Mononuclear cell (primary cell): Measurements from ENCODE around the gene AGA. TPM values are rescaled to one million over a fixed set of nuclear protein-coding genes. Genes with fewer than 3 reads are reported as not detected.

Experiments
- H3K27me3 ChIP-seq: 2 replicates; pipeline ENCODE4 v1.6.0; 2011; ENCODE audit warnings: low read length, control low read depth; ENCODE audit not compliant: insufficient read depth
- H3K4me1 ChIP-seq: 2 replicates; pipeline ENCODE4 v1.5.1; 2011; ENCODE audit warnings: mild to moderate bottlenecking, low read length, control low read depth; ENCODE audit not compliant: insufficient read depth
- H3K4me3 ChIP-seq: 2 replicates; pipeline ENCODE4 v1.5.1; 2011; ENCODE audit warnings: mild to moderate bottlenecking, low read length, moderate library complexity
- H3K9me3 ChIP-seq: 2 replicates; pipeline ENCODE4 v1.5.1; 2011; ENCODE audit warnings: low read depth, mild to moderate bottlenecking, control low read depth, low read length
- total RNA-seq: library from RNA; depleted of rRNA; stranded (reverse); fragments of >200 nt; gene quantifications from one replicate; pipeline ENCODE4 v1.2.3, GENCODE V29; 2012

The AGA gene
- total RNA-seq, 1 donor: 16.6 TPM

DNA sequence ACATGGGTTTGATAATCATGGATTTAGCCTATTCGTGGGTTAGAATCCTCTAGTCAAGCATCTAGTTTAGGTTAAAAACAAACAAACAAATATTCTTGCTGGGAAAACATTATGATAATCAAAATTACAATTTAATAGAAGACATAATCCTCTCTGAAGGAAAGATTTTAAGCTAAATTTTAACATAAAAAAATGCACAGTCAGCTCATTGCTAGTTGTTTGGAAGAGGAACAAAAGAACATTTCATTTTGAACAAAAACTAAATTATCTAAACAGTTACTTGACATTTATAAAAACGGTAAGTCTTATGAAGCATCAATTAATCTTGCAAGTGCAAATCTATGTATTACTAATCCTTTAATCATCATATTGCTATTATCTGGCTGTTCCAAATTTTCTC lies 18.2 kb upstream of the AGA start:
- H3K4me1 ChIP-seq: no peaks in the 10 kb centered on the region
- no peaks in the 10 kb centered on the region for H3K27me3 ChIP-seq
- H3K9me3 ChIP-seq: no peaks in the 10 kb centered on the region
- H3K4me3 ChIP-seq: no peak overlapping the region

DNA sequence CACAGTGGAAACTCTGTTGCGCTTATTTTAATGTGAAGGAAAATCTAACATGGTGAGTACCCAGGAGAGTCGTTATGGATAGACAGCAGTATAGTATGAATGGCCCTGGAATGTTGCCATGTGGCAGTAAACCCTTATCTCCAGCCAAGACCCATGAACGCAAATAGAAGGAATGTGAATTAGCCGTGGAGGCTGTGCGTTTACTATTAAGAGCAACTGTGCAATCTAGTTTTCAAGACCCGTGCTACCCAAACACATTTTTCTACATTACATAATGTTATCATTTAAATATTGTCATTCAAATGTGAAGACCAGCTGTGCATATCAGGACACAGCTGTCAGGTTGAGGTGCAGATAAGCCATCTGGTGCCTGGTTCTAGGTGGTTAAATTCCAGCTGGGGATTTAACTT lies 13.3 kb upstream of the AGA start:
- Histone ChIP-seq H3K4me3 (no peak overlapping the region), H3K9me3 (no peaks in the 10 kb centered on the region), H3K4me1 (no peaks in the 10 kb centered on the region), H3K27me3 (no peaks in the 10 kb centered on the region)

DNA sequence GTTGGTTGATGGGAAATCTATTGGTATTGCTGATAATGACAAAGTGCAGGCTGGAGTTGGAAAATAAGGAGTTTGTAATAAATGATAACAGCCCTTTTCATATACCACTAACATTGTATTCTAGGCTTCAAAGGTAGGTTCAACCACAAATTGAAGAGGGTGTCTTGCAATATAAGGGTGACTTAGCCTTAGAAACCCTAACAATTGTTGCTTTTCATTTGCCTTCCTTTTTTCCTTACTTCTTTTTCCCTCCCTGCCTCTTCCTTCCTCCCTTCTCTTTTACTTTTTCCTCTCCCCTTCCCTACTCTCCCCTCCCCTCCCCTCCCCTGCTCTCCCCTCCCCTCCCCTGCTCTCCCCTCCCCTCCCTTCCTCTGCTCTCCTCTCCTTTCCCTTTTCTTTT lies 10.9 kb upstream of the AGA start:
- H3K4me1 ChIP-seq: no peaks in the 10 kb centered on the region
- H3K4me3 ChIP-seq: no peak overlapping the region
- no peaks in the 10 kb centered on the region for H3K27me3 ChIP-seq
- H3K9me3 ChIP-seq: no peaks in the 10 kb centered on the region

DNA sequence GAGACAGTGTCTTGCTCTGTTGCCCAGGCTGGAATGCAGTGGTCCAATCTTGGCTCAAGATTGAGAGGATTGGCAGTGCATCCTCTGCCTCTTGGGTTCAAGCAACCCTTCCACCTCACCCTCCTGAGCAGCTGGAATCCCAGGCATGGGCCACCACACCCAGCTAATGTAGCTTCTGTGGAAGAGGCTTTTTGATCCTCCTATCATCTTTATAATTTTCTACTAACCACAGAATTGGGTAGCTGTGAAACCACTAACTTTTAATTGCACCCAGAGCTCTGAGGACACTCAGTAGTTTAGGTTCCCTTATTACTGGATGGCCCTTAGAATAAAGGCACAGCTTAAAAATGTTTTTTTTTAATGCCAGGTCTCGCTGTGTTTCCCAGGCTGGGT lies 8.9 kb upstream of the AGA start:
- H3K27me3 ChIP-seq: no peaks in the 10 kb centered on the region
- no peaks in the 10 kb centered on the region for H3K4me1 ChIP-seq
- H3K4me3 ChIP-seq: no peak overlapping the region
- H3K9me3 ChIP-seq: no peaks in the 10 kb centered on the region

DNA sequence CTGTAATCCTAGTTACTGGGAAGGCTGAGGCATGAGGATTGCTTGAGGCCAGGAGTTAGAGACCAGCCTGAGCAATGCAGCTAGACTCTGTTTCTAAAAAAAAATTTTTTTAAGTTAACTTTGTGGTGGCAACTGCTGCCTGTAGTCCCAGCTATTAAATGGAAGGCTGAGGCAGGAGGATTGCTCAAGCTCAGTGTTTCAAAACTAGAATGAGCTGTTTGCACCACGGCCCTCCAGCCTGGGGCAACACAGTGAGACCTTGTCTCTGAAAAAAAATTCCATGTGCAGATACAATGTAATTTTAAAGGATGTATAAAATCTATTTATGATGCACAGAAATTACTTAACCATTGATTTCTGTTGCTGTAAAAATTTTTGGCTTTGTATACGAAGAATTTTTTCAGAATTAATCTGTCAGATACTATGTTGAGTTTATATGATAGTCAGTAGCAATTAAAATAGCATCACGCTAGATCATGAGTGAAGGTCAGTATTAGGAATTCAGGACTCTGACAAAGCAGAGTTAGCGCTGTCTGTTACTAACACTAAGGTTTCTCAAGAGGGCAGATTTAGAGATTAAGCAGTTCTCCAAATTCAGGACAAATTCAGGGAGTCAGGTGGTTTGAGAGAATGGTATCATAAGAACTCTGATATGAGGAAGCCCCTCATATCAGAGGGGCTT lies 8.3 kb upstream of the AGA start:
- Histone ChIP-seq H3K27me3 (no peaks in the 10 kb centered on the region), H3K4me1 (no peaks in the 10 kb centered on the region), H3K4me3 (no peak overlapping the region), H3K9me3 (no peaks in the 10 kb centered on the region)

DNA sequence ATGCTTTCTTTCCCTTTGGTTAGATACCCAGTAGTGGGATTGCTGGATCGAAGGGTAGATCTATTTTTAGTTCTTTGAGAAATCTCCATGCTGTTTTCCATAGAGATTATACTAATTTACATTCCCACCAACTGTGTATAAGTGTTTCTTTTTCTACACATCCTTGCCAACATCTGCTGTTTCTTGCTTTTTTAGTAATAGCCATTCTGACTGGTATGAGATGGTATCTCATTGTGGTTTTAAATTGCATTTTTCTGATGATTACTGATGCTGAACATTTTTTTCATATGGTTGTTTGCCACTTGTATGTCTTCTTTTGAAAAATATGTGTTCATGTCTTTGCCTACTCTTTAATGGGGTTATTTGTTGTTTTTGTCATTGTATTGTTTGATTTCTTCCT lies 6.6 kb upstream of the AGA start:
- H3K9me3 ChIP-seq: no peaks in the 10 kb centered on the region
- no peaks in the 10 kb centered on the region for H3K4me1 ChIP-seq
- H3K27me3 ChIP-seq: no peaks in the 10 kb centered on the region
- no peak overlapping the region for H3K4me3 ChIP-seq

DNA sequence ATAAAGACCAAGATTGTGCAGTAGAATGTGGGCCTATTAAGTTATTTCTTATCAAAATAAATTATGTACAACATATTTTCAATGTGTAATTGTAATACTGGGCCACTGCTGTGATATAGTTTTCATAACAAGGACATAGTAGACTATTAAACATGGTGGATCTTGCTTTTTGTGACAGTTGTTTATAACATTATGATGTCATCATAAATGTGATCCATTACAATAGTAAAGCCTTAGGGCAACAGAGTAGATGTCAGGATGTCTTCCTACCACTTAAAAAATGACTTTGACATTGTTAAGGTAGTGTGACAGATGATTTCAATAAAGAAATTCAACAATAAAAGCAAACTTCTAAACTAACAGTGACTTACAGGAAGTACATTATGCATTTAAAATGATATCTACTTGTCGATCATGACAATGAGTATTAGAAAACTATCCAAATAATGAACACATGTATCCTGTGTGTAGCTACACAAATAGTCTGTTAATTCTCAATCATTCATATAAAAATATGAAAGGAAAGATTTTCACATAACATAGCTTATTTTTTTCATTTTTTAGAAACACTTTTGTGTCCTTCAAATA lies 5.3 kb upstream of the AGA start:
- Histone ChIP-seq H3K4me3 (no peak overlapping the region), H3K9me3 (no peaks in the 10 kb centered on the region), H3K4me1 (peaks cover 7% of the 10 kb centered on the region), H3K27me3 (no peaks in the 10 kb centered on the region)

DNA sequence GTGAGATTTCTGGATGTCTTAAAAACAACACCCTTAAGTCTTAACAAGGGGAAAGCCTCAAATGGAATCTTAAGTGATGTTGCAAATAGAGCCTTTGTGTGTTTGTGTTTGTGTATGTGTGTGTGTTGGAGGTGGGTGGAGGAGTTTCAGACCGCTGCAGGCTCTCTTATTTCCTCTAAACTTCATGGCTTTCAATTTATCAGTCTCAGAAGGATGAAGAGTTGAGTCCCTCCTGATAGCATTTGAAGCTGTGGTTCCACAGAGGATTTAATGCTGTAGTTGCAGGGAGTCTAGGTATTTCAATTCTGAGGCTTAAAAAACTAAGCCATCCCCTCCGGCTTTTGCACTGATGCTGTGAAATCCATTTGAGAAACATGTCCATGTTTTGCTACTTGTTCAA lies 4.3 kb upstream of the AGA start:
- H3K4me1 ChIP-seq: peaks cover 7% of the 10 kb centered on the region
- H3K4me3 ChIP-seq: no peak overlapping the region
- no peaks in the 10 kb centered on the region for H3K27me3 ChIP-seq
- no peaks in the 10 kb centered on the region for H3K9me3 ChIP-seq

DNA sequence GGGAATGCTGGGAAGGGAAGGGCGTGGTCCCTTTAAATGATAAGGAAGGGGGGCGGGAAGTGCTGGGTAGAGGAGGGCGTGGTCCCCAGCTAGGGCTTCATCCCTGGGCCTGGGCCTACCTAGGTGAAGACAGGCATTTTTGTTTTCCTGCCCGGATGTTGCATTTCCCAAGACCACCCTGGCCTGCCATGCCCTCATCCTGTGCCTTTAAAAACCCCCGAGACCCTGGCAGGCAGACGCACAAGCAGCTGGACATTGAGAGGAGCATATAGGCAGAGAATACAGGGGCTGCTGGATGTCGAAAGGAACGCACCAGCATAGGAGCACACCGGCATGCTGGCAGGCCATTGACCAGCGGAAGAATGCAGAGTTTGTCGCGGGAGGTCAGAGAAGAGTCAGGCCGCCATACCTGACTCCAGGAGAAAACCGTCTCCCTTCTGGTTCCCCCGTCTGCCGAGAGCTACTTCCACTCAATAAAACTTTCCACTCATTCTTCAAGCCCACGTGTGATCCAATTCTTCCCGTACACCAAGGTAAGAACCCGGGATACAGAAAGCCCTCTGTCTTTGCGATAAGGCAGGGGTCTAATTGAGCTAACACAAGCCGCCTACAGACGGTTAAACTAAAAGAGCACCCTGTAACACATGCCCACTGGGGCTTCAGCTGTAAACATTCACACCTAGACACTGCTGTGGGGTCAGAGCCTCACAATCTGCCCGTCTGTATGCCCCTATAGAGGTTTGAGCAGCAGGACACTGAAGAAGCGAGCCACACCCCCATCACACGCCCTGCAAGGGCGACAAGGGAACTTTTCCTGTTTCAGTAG lies 2.9 kb upstream of the AGA start:
- no peaks in the 10 kb centered on the region for H3K9me3 ChIP-seq
- no peaks in the 10 kb centered on the region for H3K27me3 ChIP-seq
- no peak overlapping the region for H3K4me3 ChIP-seq
- H3K4me1 ChIP-seq: peaks cover 15% of the 10 kb centered on the region

DNA sequence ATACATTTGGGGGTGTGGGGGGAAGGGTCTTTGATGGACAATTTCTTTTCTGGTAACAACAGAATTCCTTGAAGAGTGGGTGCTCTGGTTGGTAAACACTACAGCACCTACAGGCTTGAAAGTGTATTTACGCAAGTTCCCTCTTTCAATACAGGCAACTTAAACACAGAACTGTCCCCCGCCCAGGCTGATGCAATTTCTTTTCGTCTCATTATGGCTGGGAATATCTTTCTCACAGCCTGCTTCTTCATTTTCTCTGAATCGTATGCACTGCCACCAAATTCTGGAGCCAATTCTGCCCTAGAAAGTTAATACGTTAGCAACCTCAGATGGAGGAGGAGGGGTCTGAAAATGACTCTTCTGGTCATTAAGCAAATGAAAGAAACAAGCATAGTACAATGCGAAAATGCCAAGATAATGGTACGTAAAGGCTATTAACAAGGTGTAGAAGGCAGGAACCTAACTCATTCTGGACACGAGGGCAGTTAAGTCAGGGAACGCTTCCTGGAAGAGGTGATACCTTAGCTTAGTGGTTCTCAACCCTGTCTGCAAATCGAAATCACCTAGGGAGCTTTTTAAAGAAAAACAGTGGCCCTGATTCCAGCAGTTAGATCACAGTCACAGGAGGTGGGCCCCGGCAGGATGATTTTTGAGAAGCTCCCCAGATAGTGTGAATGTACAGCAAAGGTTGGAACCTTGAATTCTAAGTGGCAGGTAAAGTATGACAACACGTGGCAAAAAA lies 1.0 kb downstream of the AGA start:
- Histone ChIP-seq H3K4me3 (peak overlapping the region; percentile 61), H3K27me3 (no peaks in the 10 kb centered on the region), H3K9me3 (no peaks in the 10 kb centered on the region), H3K4me1 (peaks cover 15% of the 10 kb centered on the region)

DNA sequence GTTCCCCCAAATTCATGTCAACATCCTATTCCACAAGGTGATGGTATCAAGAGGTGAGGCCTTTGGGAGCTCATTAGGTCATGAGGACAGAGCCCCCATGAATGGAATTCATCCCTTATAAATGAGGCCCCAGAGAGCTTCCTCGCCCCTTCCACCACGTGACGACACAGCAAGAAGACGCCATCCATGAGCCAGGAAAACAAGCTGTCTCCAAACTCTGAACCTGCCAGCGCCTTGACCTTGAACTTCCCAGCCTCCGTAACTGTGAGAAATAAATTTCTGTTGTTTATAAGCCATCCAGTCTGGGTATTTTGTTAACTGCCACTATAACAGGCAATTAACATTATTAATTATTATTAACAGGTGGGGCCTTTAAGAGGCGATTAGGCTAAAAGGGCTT lies 5.8 kb downstream of the AGA start:
- no peaks in the 10 kb centered on the region for H3K9me3 ChIP-seq
- no peak overlapping the region for H3K4me3 ChIP-seq

DNA sequence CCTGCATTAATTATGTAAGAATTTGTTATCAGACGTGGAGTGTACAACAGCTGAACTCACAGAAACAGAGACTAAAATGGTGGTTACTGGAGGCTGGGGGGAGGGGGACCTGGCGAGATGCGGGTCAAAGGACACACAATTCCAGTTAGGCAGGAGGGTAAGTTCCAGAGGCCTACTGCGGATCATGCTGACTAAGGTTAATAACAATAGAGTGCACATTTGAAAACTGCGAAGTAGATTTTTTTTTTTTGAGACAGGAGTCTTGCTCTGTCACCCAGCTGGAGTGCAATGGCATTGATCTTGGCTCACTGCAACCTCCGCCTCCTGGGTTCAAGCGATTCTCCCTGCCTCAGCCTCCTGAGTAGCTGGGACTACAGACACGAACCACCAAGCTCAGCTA lies 7.6 kb downstream of the AGA start:
- Histone ChIP-seq H3K27me3 (no peaks in the 10 kb centered on the region), H3K4me1 (no peaks in the 10 kb centered on the region), H3K4me3 (no peak overlapping the region), H3K9me3 (no peaks in the 10 kb centered on the region)

More for the DNA sequence above, 5.8 kb downstream of the AGA start:
- Histone ChIP-seq H3K27me3 (no peaks in the 10 kb centered on the region), H3K4me1 (peaks cover 9% of the 10 kb centered on the region)

DNA sequence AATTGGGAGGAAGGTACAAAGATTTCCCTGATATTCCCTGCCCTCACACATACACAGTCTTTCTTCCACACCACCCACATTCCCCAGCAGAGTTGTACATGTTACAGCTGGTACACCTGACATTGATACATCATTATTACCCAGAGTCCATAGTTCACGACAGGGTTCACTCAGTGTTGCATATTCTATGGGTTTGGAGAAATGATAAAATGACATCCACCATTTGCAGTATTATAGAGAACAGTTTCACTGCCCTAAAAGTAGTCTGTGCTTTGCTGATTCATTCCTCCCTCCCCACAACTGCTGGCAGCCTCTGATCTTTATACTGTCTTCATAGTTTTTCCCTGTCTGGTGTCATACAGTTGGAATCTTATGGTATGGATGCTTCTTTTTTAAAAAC lies 15.0 kb downstream of the AGA start:
- H3K4me1 ChIP-seq: no peaks in the 10 kb centered on the region
- no peaks in the 10 kb centered on the region for H3K9me3 ChIP-seq
- H3K27me3 ChIP-seq: no peaks in the 10 kb centered on the region
- H3K4me3 ChIP-seq: no peak overlapping the region

DNA sequence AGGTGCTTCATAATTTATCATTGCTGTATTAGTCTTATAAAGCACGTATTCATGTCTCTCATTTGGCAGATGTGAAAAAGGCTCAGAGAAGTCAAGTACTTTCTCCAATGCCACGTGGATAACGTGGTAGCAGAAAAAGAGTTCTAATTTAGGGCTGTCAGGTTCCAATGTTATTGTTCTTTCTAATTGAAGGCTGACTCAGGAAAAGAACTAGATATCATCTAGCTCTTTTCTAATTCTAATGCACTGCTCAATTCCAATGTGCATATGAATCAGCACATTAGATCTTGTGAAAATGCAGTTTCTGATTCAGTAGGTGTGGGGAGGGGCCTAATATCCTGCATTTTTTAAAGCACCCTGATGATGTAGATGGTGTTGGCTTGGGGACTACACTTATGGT lies 22.8 kb downstream of the AGA start:
- Histone ChIP-seq H3K4me3 (no peak overlapping the region), H3K4me1 (no peaks in the 10 kb centered on the region), H3K27me3 (no peaks in the 10 kb centered on the region), H3K9me3 (peaks cover 11% of the 10 kb centered on the region)

DNA sequence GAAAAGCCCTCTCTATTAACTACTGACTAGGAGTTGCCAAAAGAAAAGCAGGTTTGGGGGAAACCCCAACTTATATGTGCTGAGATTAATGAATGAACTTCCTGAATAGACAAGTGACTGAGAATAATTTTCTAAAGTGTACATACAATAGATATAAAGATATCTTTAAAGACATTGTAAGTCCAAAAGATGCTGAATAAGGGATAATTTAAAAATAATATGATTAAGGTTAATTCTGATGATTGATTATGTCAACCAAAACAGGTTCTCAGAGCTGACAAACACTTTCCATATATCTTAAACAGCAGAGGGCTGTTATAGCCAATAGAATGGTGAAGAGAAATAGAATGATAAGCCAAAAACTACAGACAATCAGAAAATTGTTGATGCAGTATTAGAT lies 28.6 kb downstream of the AGA start:
- H3K4me3 ChIP-seq: no peak overlapping the region
- H3K4me1 ChIP-seq: no peaks in the 10 kb centered on the region
- H3K27me3 ChIP-seq: no peaks in the 10 kb centered on the region
- H3K9me3 ChIP-seq: no peaks in the 10 kb centered on the region
